NCI-H2227 treated with DMSO at 0.1 percent for 48 hours (cell line): ENCODE data around the gene VCAM1.
"Not testable (repeated sequence)": the region's sequence is repeated elsewhere in the genome, so short reads cannot be mapped to it uniquely, and the experiment has no call there.

ENCODE experiments used
- DNase-seq: peaks from one replicate; lab custom pipeline; 2025; lab: John Stamatoyannopoulos, UW

VCAM1 gene

GRCh38 chr1:100780814-100781213, 61.3 kb downstream of the VCAM1 start:
- DNase-seq = no peak

- DNase-seq = not testable (repeated sequence)
Observed at GRCh38 chr1:100781728-100782127, 62.2 kb downstream of the VCAM1 start.

GRCh38 chr1:100782473-100783039, 63.0 kb downstream of the VCAM1 start:
- DNase-seq = no peak

GRCh38 chr1:100785470-100786052, 66.0 kb downstream of the VCAM1 start:
- DNase-seq = no peak

GRCh38 chr1:100786870-100787269, 67.3 kb downstream of the VCAM1 start:
- DNase-seq = no peak
